CD4-positive, alpha-beta T cell treated with Interleukin-6 for 4 hours (primary cell): ENCODE results near the gene CDH9.
"Not testable (repeated sequence)": the region's sequence is repeated elsewhere in the genome, so short reads cannot be mapped to it uniquely, and the experiment has no call there.

ENCODE experiments used
- DNase-seq: peaks from one replicate; pipeline ENCODE4 v3.0.0-alpha.2; 2020; ENCODE audit warnings: mixed read lengths

The CDH9 gene

GRCh38 chr5:26942481-26942880 is 95.9 kb downstream of the CDH9 start:
- no peak for DNase-seq

- no peak for DNase-seq
Observed at GRCh38 chr5:26940994-26941393, 97.4 kb downstream of the CDH9 start.

GRCh38 chr5:26932238-26932637 is 106.1 kb downstream of the CDH9 start:
- no peak for DNase-seq

GRCh38 chr5:26921439-26921838 is 116.9 kb downstream of the CDH9 start:
- DNase-seq, result no peak

- no peak for DNase-seq
Observed at GRCh38 chr5:26903469-26903868, 134.9 kb downstream of the CDH9 start.

- DNase-seq, result no peak
Observed at GRCh38 chr5:26894719-26895263, 143.6 kb downstream of the CDH9 start.

- DNase-seq, result no peak
Observed at GRCh38 chr5:26893078-26893477, 145.3 kb downstream of the CDH9 start.

GRCh38 chr5:26889815-26890214 is 148.6 kb downstream of the CDH9 start:
- DNase-seq, result no peak

GRCh38 chr5:26884481-26884880 is 153.9 kb downstream of the CDH9 start:
- no peak for DNase-seq

GRCh38 chr5:26883375-26883774 is 155.0 kb downstream of the CDH9 start:
- no peak for DNase-seq

GRCh38 chr5:26881901-26882300 is 156.5 kb downstream of the CDH9 start:
- DNase-seq, result no peak

- DNase-seq, result no peak
Observed at GRCh38 chr5:26877154-26877553, 161.2 kb downstream of the CDH9 start.

- DNase-seq, result no peak
Observed at GRCh38 chr5:26872337-26872736, 166.0 kb downstream of the CDH9 start.

GRCh38 chr5:26869781-26870180 is 168.6 kb downstream of the CDH9 start:
- DNase-seq, result no peak

GRCh38 chr5:26868504-26868903 is 169.9 kb downstream of the CDH9 start:
- DNase-seq, result no peak

- no peak for DNase-seq
Observed at GRCh38 chr5:26864061-26864460, 174.3 kb downstream of the CDH9 start.

- no peak for DNase-seq
Observed at GRCh38 chr5:26856238-26856637, 182.1 kb downstream of the CDH9 start.

GRCh38 chr5:26852450-26852849 is 185.9 kb downstream of the CDH9 start:
- DNase-seq, result not testable (repeated sequence)

- no peak for DNase-seq
Observed at GRCh38 chr5:26847041-26847736, 191.2 kb downstream of the CDH9 start.

- DNase-seq, result no peak
Observed at GRCh38 chr5:26843677-26844076, 194.7 kb downstream of the CDH9 start.

- DNase-seq, result no peak
Observed at GRCh38 chr5:26833596-26833995, 204.8 kb downstream of the CDH9 start.
